Omental fat pad (tissue), 4 donors: ENCODE measurements around the gene OTOL1. TPM values are rescaled to one million over a fixed set of nuclear protein-coding genes. Genes with fewer than 3 reads are reported as not detected.

Experiments
- ATAC-seq: fragments of 150-250 bp; one replicate; pipeline ENCODE4 v1.9.1; 2016; ENCODE audit warnings: mild to moderate bottlenecking, moderate library complexity; ENCODE audit not compliant: low FRiP score
- DNase-seq: peaks from one replicate; pipeline ENCODE4 v3.0.0-alpha.2; 2019; ENCODE audit warnings: low spot score
- total RNA-seq, 4 donors: library from RNA; depleted of rRNA; stranded (reverse); fragments of >200 nt; gene quantifications; one replicate each; pipeline ENCODE4 v1.1.0, GENCODE V29; 2016
- TF ChIP-seq, protein P1 (sequence below), 3 donors: fragments of 450-650 bp; IDR thresholded peaks; one replicate each; pipeline ENCODE4 v1.5.1; 2016 to 2017; ENCODE audit warnings: antibody characterized with exemption in 3 of 3, mild to moderate bottlenecking in 3 of 3, moderate library complexity in 2 of 3

OTOL1 gene
- total RNA-seq, 4 donors from 2014 or later: not detected

DNA sequence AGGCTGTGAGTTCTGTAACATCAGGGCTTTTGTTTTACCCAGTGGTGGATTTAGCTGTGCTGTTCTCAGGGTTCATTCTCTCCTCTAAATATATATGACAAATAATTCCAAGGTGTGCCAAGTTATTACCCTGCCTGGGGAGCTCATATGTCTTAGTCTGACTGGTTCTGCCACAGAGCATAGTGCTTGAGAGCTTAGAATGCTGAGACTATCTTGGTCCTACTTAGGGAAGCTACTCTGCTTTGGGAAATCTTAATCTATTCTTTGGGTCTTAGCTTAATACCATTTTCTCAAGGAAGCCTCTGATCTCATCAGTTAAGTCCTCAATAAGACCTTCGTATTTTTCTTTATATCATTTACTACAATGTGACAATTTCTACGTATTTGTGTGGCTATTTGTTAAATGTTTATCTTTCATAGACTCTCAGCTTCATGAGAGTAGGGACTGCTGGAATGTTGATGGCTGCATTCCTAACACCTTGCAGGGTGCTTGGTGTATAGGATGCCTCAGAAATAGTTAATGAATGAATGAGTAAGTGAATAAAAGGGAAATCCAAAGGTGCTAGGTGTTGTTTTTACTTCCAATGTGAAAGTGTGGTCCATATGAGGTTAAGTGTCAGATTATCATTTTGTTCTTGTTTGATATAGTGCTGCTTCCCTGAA is 1.8 kb downstream of the OTOL1 start:
- DNase-seq: no peak
- TF ChIP-seq, protein P1, sequence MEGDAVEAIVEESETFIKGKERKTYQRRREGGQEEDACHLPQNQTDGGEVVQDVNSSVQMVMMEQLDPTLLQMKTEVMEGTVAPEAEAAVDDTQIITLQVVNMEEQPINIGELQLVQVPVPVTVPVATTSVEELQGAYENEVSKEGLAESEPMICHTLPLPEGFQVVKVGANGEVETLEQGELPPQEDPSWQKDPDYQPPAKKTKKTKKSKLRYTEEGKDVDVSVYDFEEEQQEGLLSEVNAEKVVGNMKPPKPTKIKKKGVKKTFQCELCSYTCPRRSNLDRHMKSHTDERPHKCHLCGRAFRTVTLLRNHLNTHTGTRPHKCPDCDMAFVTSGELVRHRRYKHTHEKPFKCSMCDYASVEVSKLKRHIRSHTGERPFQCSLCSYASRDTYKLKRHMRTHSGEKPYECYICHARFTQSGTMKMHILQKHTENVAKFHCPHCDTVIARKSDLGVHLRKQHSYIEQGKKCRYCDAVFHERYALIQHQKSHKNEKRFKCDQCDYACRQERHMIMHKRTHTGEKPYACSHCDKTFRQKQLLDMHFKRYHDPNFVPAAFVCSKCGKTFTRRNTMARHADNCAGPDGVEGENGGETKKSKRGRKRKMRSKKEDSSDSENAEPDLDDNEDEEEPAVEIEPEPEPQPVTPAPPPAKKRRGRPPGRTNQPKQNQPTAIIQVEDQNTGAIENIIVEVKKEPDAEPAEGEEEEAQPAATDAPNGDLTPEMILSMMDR (IDR thresholded peaks at IDR 0.05): no peak
- no peak for ATAC-seq

DNA sequence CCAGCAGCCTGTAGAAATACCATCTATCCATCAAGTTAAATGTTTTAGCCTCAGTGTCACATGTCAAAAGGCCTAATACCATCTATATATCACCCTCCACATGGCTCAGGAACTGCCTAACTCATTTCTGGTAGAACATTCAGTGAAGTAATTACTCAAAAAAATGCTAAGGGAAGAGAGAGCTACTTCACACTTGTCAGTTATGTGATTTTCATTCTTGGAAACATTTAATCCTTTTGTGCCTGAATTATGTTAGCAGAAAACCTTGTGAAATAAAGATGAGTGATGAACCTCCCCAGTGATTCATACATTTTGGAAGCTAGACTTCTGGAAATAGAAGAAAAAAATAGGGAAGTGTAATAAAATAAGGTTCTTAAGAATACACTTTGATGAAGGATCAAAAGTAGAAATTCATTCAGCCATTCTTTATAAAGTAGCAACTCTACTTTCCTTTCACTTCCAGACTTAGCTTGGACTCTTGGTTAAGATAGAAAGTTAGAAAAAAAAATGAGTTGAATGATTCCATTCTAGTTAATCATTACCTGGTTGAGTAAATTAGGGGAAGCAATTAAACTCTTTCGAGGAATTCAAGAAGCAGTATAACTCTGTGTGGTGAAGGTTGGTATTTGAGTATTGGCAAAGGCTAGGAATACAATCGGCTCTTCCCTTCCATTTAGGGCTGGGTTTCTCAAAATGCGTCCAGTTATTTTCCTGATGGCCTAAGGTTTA is 3.6 kb downstream of the OTOL1 start:
- ATAC-seq: peak; percentile 93
- DNase-seq: no peak

DNA sequence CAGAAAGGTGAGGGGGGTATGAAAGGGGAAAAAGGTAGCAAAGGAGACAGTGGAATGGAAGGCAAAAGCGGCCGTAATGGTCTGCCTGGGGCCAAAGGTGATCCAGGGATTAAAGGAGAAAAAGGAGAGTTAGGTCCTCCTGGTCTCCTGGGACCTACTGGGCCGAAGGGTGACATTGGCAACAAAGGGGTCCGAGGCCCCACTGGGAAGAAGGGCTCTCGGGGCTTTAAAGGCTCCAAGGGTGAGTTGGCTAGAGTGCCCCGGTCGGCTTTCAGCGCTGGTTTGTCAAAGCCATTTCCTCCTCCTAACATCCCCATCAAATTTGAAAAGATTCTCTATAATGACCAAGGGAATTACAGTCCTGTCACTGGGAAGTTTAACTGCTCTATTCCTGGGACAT is 6.7 kb downstream of the OTOL1 start:
- TF ChIP-seq, protein P1 (IDR thresholded peaks at IDR 0.05): no peak
- ATAC-seq: no peak
- DNase-seq: no peak

More for the DNA sequence above, 3.6 kb downstream of the OTOL1 start:
- TF ChIP-seq, protein P1 (IDR thresholded peaks at IDR 0.05): no peak

DNA sequence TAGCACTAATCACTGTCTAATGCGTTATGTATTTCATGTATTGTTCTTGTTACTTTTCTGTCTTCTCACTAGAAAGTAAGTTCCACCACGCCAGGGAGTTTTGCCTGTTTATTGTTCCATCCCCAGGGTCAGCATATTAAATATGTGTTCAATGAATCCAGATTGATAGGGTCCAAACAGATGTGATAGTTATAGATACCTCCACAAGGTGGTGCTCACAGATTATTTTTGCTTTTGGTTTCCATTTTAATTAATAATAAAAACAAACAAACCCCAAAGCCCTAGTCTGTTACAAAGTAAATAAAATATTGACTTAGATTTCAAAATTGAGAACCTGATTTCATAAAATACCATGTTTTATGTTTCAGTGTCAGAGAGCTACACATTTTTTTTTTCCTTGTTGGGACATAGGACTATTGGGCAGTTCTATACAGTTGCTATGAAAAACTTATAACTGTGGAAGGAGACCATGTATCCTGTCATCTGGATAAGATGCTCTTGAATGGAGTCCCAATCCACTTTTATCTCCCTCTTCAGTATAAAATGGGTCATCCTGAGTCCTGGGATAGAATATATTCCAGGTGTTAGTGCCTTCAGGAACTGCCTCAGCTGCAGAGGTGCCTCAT is 12.4 kb downstream of the OTOL1 start:
- ATAC-seq: no peak
- TF ChIP-seq, protein P1 (IDR thresholded peaks at IDR 0.05): no peak

DNA sequence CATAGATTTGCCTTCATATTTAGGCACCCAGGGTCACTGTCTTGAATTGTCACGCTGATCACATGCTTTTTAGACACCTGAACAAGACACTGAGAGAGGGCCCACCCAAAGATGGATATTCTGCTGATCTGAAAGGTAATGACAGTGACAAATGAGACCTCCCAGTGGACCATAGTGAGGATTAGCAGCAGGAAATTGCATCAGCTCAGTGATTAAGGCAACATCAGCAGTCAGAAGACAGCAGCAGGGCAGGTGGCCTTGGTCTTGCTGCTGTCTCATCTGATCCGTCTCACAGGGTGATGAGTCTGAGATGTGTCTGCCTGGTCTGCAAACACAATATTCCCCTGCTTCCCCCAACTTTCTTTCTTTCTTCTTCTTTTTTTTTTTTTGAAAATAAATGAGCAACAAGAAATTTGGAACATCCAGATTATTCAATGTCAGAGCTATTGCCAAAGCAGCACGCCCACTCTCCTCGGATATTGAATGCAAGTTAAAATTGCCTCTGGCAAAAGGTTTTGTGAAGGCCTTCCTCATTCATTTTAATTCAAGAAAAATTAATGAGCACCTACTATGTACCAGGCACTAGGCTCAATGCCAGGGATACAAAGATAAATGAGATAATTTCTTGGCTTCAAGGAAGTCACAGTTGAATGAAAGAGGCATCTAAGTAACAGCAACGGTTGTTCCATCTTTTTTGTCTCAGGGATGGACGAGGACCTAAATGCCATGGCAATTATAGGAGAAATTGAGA is 14.1 kb downstream of the OTOL1 start:
- no peak for DNase-seq
- TF ChIP-seq, protein P1 (IDR thresholded peaks at IDR 0.05): no peak
- no peak for ATAC-seq

More for the DNA sequence above, 12.4 kb downstream of the OTOL1 start:
- DNase-seq: no peak

DNA sequence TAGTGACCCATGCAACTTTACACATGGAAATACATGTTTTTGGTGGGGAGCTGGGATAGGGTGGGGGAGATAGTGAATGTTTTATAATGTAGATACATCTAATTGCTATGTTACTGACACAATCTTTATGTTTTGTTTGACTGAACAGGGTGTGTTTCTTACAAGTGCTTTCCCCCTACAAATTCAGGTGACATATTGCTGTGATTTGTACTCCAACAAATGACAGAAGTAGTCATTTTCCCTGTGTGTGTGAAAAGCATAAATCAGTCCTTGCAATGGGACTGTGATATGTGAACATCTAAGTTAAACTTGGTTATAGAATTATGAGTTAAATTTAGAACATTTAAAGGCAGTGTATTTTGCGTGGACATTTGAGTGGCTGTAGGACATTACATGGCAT is 27.3 kb downstream of the OTOL1 start:
- no peak for ATAC-seq
- TF ChIP-seq, protein P1 (IDR thresholded peaks at IDR 0.05): no peak
- DNase-seq: no peak
